Measurements from ENCODE around the gene QRSL1. TPM values are rescaled to one million over a fixed set of nuclear protein-coding genes. Genes with fewer than 3 reads are reported as not detected.
"Not testable (repeated sequence)": the region's sequence is repeated elsewhere in the genome, so short reads cannot be mapped to it uniquely, and the experiment has no call there.

Gene QRSL1
- total and polyA plus RNA-seq, 2 donors (not counting 3 experiments of a cell fraction or from before 2014, with no cell fraction given), result 4.3 to 11.3 TPM

GRCh38 chr6:106581468-106581867 is 47.9 kb upstream of the QRSL1 start:
- H3K4me2 ChIP-seq (ENCODE audit: insufficient read depth, low read length), result no peak overlapping the region
- dilution Hi-C loops (cut with MboI; ENCODE audit: extremely low pct_ligation_motif_present, low sequenced_read_pairs), result no loop called here
- intact Hi-C loops (cut with micrococcal nuclease), result no loop called here

GRCh38 chr6:106586815-106587415 is 42.5 kb upstream of the QRSL1 start:
- Histone ChIP-seq H3K9me1 (replicated peaks; ENCODE audit: control insufficient read depth, extremely low read depth, insufficient read depth, low read length) (no peaks in the 10 kb centered on the region), H3K4me1 (ENCODE audit: control insufficient read depth, extremely low read depth, insufficient read depth, low read length) (no peaks in the 10 kb centered on the region), H3K4me3 (replicated peaks in 1 of 3; ENCODE audit: insufficient read depth in 1 of 3, low read depth in 1 of 3, low read length in 3 of 3) (no peak overlapping the region), H3K79me2 (ENCODE audit: control insufficient read depth, insufficient read depth, low read length) (no peaks in the 10 kb centered on the region), H3K9me3 (replicated peaks; ENCODE audit: control insufficient read depth, insufficient read depth, low read length) (no peaks in the 10 kb centered on the region), H3K27ac (ENCODE audit: insufficient read depth, low read depth, low read length) (no peak overlapping the region), H3K4me2 (ENCODE audit: insufficient read depth, low read length) (no peak overlapping the region), H3K9ac (replicated peaks; ENCODE audit: extremely low read depth, insufficient read depth, low read length) (no peak overlapping the region), H3K36me3 (ENCODE audit: control insufficient read depth in 2 of 2, extremely low read depth in 1 of 2, insufficient read depth in 2 of 2, low read length in 2 of 2) (no peaks in the 10 kb centered on the region), H3K27me3 (ENCODE audit: control insufficient read depth in 2 of 2, insufficient read depth in 2 of 2, low read length in 2 of 2) (no peaks in the 10 kb centered on the region), H4K20me1 (replicated peaks; ENCODE audit: control insufficient read depth, extremely low read depth, insufficient read depth, low read length) (no peaks in the 10 kb centered on the region), H2AFZ (ENCODE audit: low read depth, low read length) (no peak overlapping the region)
- intact Hi-C loops (cut with micrococcal nuclease) (no loop called here), dilution Hi-C loops (cut with MboI; ENCODE audit: extremely low pct_ligation_motif_present, low sequenced_read_pairs) (no loop called here)
- POLR2A ChIA-PET, result no interaction called here
- no peak for TF ChIP-seq GATA2 (IDR thresholded peaks at IDR 0.05; ENCODE audit: insufficient read depth, insufficient read length, low read depth, low read length)
- no peak for TF ChIP-seq MAX (IDR thresholded peaks at IDR 0.05; ENCODE audit: insufficient read depth, insufficient read length)
- TF ChIP-seq POLR2AphosphoS5 (IDR thresholded peaks at IDR 0.05; ENCODE audit: insufficient read depth, low read depth, low read length), result no peak
- no peak for TF ChIP-seq EZH2 (IDR thresholded peaks at IDR 0.05; ENCODE audit: borderline replicate concordance, low read depth, low read length, severe bottlenecking)
- TF ChIP-seq, protein P1, sequence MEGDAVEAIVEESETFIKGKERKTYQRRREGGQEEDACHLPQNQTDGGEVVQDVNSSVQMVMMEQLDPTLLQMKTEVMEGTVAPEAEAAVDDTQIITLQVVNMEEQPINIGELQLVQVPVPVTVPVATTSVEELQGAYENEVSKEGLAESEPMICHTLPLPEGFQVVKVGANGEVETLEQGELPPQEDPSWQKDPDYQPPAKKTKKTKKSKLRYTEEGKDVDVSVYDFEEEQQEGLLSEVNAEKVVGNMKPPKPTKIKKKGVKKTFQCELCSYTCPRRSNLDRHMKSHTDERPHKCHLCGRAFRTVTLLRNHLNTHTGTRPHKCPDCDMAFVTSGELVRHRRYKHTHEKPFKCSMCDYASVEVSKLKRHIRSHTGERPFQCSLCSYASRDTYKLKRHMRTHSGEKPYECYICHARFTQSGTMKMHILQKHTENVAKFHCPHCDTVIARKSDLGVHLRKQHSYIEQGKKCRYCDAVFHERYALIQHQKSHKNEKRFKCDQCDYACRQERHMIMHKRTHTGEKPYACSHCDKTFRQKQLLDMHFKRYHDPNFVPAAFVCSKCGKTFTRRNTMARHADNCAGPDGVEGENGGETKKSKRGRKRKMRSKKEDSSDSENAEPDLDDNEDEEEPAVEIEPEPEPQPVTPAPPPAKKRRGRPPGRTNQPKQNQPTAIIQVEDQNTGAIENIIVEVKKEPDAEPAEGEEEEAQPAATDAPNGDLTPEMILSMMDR (IDR thresholded peaks at IDR 0.05; ENCODE audit: extremely low read depth in 1 of 2, insufficient read depth in 1 of 2, low read depth in 1 of 2, low read length in 2 of 2), result no peak
- no peak for TF ChIP-seq JUN (IDR thresholded peaks at IDR 0.05; ENCODE audit: borderline replicate concordance, insufficient read depth, insufficient read length, low read depth)
- TF ChIP-seq FOS (IDR thresholded peaks at IDR 0.05; ENCODE audit: borderline replicate concordance, insufficient read depth, low read length), result no peak
- no peak for TF ChIP-seq MYC (IDR thresholded peaks at IDR 0.05; ENCODE audit: low read depth, low read length)
- TF ChIP-seq POLR2A (IDR thresholded peaks at IDR 0.05; ENCODE audit: low read depth, low read length), result no peak
- BruUV-seq (replicated peaks), result no TSS peak
- no peak for FAIRE-seq
- no peak for DNase-seq (ENCODE audit: low read depth, low spot score)
- CTCF ChIA-PET, result interaction anchor here (1.4 kb wide), 1 partner anchor 21 kb away, joined by 3 read pairs; no protein-coding TSS in a partner anchor

More at GRCh38 chr6:106581468-106581867, 47.9 kb upstream of the QRSL1 start:
- no peaks in the 10 kb centered on the region for H3K36me3 ChIP-seq (ENCODE audit: control insufficient read depth in 2 of 2, extremely low read depth in 1 of 2, insufficient read depth in 2 of 2, low read length in 2 of 2)
- POLR2A ChIA-PET, result no interaction called here
- no peak for FAIRE-seq
- no peak overlapping the region for H3K4me3 ChIP-seq (replicated peaks in 1 of 3; ENCODE audit: insufficient read depth in 1 of 3, low read depth in 1 of 3, low read length in 3 of 3)
- H4K20me1 ChIP-seq (replicated peaks; ENCODE audit: control insufficient read depth, extremely low read depth, insufficient read depth, low read length), result no peaks in the 10 kb centered on the region
- TF ChIP-seq GATA2 (IDR thresholded peaks at IDR 0.05; ENCODE audit: insufficient read depth, insufficient read length, low read depth, low read length), result no peak
- no peaks in the 10 kb centered on the region for H3K9me3 ChIP-seq (replicated peaks; ENCODE audit: control insufficient read depth, insufficient read depth, low read length)
- no peaks in the 10 kb centered on the region for H3K27me3 ChIP-seq (ENCODE audit: control insufficient read depth in 2 of 2, insufficient read depth in 2 of 2, low read length in 2 of 2)
- H3K9ac ChIP-seq (replicated peaks; ENCODE audit: extremely low read depth, insufficient read depth, low read length), result no peak overlapping the region
- CTCF ChIA-PET, result no interaction called here
- H3K4me1 ChIP-seq (ENCODE audit: control insufficient read depth, extremely low read depth, insufficient read depth, low read length), result no peaks in the 10 kb centered on the region
- H3K79me2 ChIP-seq (ENCODE audit: control insufficient read depth, insufficient read depth, low read length), result no peaks in the 10 kb centered on the region
- no peak for DNase-seq (ENCODE audit: low read depth, low spot score)
- H3K27ac ChIP-seq (ENCODE audit: insufficient read depth, low read depth, low read length), result no peak overlapping the region
- no peaks in the 10 kb centered on the region for H3K9me1 ChIP-seq (replicated peaks; ENCODE audit: control insufficient read depth, extremely low read depth, insufficient read depth, low read length)
- no peak overlapping the region for H2AFZ ChIP-seq (ENCODE audit: low read depth, low read length)
- BruUV-seq (replicated peaks), result no TSS peak

GRCh38 chr6:106588937-106589336 is 40.4 kb upstream of the QRSL1 start:
- POLR2A ChIA-PET; H3K4me1 ChIP-seq (ENCODE audit: control insufficient read depth, extremely low read depth, insufficient read depth, low read length); FAIRE-seq; H3K27ac ChIP-seq (ENCODE audit: insufficient read depth, low read depth, low read length); H3K9me1 ChIP-seq (replicated peaks; ENCODE audit: control insufficient read depth, extremely low read depth, insufficient read depth, low read length); H3K4me2 ChIP-seq (ENCODE audit: insufficient read depth, low read length); H2AFZ ChIP-seq (ENCODE audit: low read depth, low read length); dilution Hi-C loops (cut with MboI; ENCODE audit: extremely low pct_ligation_motif_present, low sequenced_read_pairs); H3K9ac ChIP-seq (replicated peaks; ENCODE audit: extremely low read depth, insufficient read depth, low read length); H3K4me3 ChIP-seq (replicated peaks in 1 of 3; ENCODE audit: insufficient read depth in 1 of 3, low read depth in 1 of 3, low read length in 3 of 3); H3K79me2 ChIP-seq (ENCODE audit: control insufficient read depth, insufficient read depth, low read length); CTCF ChIA-PET; DNase-seq (ENCODE audit: low read depth, low spot score); intact Hi-C loops (cut with micrococcal nuclease); BruUV-seq (replicated peaks); H3K36me3 ChIP-seq (ENCODE audit: control insufficient read depth in 2 of 2, extremely low read depth in 1 of 2, insufficient read depth in 2 of 2, low read length in 2 of 2); H4K20me1 ChIP-seq (replicated peaks; ENCODE audit: control insufficient read depth, extremely low read depth, insufficient read depth, low read length); H3K9me3 ChIP-seq (replicated peaks; ENCODE audit: control insufficient read depth, insufficient read depth, low read length); H3K27me3 ChIP-seq (ENCODE audit: control insufficient read depth in 2 of 2, insufficient read depth in 2 of 2, low read length in 2 of 2): not testable (repeated sequence)

Data from endothelial cell of umbilical vein (primary cell).